Activated CD4-positive, alpha-beta T cell treated with anti-CD3 and anti-CD28 coated beads for 1 hour (primary cell): ENCODE data around the gene STMN3.

Source experiments
- DNase-seq: peaks from one replicate; pipeline ENCODE4 v3.0.0-alpha.2; 2020

STMN3 gene

GRCh38 chr20:63653041-63653973 lies at the start of gene STMN3:
Gene STMN3, minus strand, starts transcription at chr20:63653424. Its CDS starts 79 bp downstream, at chr20:63653345.
- peak; percentile 37 for DNase-seq

DNA sequence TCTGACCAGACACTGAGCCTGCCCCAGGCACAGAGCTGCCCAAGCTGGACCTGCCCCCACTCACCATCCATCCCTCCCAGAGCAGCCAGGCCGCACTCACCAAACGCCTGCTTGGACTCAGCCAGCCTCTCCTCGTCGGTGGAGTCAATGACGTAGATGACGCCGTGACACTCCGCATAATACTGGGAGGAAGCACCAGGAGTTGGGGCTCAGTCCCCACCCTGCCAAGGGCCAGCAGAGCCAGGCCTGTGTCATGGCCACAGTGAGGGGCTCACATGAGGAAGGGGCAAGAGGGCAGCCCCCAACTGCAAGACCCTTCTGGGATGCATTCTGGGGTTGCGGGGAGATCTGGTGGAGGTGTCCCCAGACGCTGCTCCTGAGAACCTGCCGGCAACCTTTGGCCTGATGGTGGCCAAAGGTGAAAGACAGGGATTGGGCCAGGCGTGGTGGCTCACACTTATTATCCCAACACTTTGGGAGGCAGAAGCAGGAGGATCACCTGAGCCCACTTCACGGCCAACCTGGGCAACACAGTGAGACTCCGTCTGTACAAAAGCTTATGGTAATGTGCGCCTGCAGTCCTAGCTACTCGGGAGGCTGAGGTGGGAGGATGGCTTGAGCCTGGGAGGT lies 48.9 kb upstream of the STMN3 start:
- no peak for DNase-seq

GRCh38 chr20:63701329-63702035 lies 48.3 kb upstream of the STMN3 start:
- no peak for DNase-seq

GRCh38 chr20:63701051-63701328 lies 47.8 kb upstream of the STMN3 start:
- no peak for DNase-seq

DNA sequence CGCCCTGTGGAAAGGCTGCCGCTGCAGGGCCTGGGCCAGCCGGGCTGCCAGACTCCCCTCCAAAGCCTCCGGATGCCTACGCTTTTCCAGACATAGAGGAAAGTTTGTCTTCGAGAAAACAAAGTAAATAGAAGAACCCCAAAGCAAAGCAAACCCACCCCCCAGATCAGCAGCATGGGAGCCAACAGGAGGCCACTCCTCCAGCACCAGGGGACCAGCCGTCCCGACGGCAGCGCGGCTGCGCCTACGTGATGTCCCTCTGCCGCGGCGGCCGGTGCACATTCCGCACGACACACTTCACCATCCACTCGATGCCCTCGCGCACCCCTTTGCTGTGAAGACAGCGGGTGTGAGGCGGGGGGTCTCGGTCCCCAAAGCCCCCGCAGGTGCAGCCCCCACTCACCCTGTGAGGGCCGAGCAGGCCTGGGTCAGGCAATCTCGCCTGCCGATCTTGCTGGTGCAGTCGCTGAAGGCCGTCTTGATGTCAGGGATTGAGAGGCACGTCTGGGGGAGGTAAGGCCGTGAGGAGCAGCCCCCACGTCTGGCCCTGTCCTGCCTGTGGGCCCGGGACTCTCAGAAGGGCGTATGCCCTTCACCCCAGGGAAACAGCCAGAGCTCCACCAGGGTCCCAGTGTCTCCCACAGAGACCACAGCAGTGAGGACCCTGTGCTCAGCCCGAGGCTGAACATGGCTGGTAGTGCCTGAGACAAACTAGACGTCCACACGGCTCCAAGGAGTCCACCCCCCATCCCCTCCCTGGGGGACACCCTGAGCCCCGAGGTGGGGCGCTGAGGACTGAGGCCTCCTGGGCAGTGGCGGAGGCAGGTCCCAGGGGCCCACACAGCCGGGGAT lies 47.2 kb upstream of the STMN3 start:
- no peak for DNase-seq

- no peak for DNase-seq
These were observed 46.4 kb upstream of the STMN3 start for GRCh38 chr20:63699466-63700198.

DNA sequence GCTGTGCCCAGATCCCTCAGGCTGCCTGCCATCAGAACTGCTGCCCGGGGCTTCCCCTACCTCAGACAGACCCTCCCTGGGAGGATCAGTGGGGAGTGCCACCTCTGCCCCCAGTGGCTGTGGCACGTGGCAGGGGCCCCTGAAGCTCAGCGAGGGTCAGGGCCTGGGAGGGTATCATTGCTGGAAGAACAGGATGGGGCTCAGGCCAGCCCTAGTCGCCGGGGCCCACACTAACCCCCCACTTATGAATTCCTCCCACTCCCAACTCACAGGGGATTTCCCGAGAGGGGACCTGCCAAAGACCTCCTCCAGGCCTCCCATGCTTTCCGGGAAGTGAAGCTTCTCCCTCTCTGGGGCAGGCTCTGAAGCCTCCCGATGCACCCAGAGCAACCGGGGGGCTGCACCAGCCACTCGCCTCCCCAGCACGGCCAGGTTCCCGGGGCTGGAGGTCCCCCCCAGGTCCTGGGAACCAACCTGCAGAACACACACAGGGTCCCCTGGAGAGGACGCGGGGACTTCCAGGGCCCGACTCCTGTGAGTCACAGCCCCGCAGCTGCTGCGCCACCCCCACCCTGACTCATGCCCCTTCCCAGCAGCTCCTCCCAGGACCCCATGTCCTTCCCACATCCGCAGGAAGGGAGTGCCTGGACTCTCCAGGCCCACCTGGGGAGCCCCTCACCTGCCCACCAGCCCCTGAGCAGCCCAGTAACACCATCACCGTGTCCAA lies 45.7 kb upstream of the STMN3 start:
- no peak for DNase-seq

- no peak for DNase-seq
These were observed 44.8 kb upstream of the STMN3 start for GRCh38 chr20:63697868-63698545.

DNA sequence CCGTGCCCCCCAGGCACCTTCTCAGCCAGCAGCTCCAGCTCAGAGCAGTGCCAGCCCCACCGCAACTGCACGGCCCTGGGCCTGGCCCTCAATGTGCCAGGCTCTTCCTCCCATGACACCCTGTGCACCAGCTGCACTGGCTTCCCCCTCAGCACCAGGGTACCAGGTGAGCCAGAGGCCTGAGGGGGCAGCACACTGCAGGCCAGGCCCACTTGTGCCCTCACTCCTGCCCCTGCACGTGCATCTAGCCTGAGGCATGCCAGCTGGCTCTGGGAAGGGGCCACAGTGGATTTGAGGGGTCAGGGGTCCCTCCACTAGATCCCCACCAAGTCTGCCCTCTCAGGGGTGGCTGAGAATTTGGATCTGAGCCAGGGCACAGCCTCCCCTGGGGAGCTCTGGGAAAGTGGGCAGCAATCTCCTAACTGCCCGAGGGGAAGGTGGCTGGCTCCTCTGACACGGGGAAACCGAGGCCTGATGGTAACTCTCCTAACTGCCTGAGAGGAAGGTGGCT lies 44.2 kb upstream of the STMN3 start:
- no peak for DNase-seq

- DNase-seq: no peak
These were observed 43.6 kb upstream of the STMN3 start, which contains the start of gene TNFRSF6B for GRCh38 chr20:63696628-63697356. Gene TNFRSF6B, plus strand, starts transcription at chr20:63696652. Its CDS starts 116 bp downstream, at chr20:63696768.

DNA sequence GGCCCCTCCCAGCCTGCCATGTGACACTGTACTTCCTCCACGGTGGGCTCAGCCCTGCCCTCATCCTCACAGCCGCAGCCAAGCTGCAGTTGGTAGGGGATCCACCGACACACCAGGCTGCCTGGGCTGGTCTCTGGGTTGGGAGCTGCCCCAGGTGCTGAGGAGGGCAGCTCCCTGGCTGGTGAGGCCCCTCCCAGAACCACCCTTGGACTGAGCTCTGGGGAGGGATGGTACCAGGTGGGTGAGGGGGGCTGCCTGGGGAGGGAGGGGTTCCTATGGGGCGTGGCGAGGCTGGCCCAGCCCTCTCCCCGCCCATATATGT lies 43.0 kb upstream of the STMN3 start:
- no peak for DNase-seq

DNA sequence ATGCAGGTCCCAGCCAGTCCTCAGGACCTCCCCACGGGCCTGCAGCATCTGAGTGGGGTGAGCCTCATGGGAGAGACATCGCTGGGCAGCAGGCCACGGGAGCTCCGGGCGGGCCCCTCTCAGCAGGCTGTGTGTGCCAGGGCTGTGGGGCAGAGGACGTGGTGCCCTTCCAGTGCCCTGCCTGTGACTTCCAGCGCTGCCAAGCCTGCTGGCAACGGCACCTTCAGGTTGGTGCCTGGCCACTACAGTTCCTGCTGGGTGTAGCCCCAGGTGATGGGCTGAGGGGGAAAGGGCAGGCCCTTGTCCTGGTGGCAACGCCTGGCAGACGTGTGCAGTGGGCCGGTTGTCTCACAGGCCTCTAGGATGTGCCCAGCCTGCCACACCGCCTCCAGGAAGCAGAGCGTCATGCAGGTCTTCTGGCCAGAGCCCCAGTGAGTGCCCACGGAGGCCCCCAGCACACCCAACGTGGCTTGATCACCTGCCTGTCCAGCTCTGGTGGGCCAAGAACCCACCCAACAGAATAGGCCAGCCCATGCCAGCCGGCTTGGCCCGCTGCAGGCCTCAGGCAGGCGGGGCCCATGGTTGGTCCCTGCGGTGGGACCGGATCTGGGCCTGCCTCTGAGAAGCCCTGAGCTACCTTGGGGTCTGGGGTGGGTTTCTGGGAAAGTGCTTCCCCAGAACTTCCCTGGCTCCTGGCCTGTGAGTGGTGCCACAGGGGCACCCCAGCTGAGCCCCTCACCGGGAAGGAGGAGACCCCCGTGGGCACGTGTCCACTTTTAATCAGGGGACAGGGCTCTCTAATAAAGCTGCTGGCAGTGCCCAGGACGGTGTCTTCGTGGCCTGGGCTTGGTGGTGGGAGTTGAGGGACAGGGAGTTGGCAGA lies 42.4 kb upstream of the STMN3 start:
- no peak for DNase-seq

GRCh38 chr20:63694584-63695423 lies 41.6 kb upstream of the STMN3 start:
- DNase-seq: no peak

GRCh38 chr20:63693733-63694583 lies 40.7 kb upstream of the STMN3 start:
- no peak for DNase-seq

- DNase-seq: no peak
These were observed 40.0 kb upstream of the STMN3 start for GRCh38 chr20:63693083-63693732.

GRCh38 chr20:63692436-63693082 lies 39.3 kb upstream of the STMN3 start:
- no peak for DNase-seq
